Dermis microvascular lymphatic vessel endothelial cell (primary cell): ENCODE results near the gene CMTM1. TPM values are rescaled to one million over a fixed set of nuclear protein-coding genes. Genes with fewer than 3 reads are reported as not detected.

Experiments used
- DNase-seq, 2 donors: peaks; one replicate each; pipeline versions ENCODE4 v3.0.0 to v3.0.0-alpha.2; 2010; ENCODE audit warnings: low read depth in 2 of 2
- total RNA-seq: library from RNA; depleted of rRNA; stranded (reverse); fragments of >200 nt; gene quantifications from 2 replicates; pipeline ENCODE4 v1.2.1, GENCODE V29; 2014

The CMTM1 gene
- total RNA-seq, 1 donor from 2014 or later: 1.9 TPM

DNA sequence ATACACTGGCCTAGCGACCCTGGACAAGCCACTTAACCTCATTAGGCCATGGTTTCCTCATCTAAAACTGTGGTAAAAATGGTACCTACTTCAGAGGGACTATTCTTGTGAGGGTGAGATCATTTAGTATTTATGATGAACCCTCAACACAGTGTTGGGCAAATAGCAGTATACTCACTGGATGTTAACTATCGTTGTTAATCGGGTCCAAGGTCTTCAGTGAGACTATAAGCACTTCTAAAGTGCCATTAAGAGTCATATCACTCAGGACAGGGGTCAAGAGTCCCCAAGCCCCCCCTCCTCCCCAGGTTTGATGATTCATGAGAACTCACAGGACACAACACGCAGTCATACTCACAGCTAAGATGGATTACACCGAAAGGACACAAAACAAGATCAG, 27.3 kb upstream of the CMTM1 start:
- DNase-seq: no peak

DNA sequence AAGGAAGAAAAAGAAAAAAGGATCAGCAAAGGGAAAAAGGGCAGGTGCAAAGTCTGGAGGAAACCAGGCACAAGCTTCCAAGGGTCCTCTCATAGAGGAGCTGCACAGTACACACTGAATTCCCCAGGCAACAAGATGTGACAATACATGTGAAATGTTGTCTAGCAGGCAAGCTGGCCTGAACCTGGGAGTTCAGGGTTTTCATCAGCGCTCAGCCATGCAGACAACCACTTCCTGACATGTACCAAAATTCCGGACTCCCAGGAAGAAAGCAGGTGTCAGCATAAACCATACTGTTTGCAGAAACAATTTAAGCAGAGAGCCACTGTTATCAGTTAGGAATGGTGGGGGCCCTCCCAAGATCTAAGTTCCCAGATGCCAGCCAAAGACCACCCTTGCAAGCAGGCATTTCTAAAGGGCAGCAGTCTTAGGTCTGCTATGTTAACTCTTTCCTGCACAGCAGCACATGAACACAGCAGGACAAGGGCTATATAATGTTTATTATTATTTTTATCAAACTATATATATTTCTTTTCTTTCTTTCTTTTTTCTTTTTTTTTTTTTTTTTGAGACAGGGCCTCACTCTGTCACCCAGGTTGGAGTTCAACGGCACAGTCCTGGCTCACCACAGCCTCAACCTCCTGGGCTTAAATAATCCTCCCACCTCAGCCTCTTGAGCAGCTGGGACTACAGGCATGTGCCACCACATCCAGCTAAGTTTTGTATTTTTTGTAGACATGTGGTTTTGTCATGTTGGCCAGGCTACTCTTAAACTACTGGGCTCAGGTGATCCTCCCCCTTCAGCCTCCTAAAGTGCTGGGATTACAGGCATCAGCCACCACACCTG, 26.4 kb upstream of the CMTM1 start:
- no peak for DNase-seq

DNA sequence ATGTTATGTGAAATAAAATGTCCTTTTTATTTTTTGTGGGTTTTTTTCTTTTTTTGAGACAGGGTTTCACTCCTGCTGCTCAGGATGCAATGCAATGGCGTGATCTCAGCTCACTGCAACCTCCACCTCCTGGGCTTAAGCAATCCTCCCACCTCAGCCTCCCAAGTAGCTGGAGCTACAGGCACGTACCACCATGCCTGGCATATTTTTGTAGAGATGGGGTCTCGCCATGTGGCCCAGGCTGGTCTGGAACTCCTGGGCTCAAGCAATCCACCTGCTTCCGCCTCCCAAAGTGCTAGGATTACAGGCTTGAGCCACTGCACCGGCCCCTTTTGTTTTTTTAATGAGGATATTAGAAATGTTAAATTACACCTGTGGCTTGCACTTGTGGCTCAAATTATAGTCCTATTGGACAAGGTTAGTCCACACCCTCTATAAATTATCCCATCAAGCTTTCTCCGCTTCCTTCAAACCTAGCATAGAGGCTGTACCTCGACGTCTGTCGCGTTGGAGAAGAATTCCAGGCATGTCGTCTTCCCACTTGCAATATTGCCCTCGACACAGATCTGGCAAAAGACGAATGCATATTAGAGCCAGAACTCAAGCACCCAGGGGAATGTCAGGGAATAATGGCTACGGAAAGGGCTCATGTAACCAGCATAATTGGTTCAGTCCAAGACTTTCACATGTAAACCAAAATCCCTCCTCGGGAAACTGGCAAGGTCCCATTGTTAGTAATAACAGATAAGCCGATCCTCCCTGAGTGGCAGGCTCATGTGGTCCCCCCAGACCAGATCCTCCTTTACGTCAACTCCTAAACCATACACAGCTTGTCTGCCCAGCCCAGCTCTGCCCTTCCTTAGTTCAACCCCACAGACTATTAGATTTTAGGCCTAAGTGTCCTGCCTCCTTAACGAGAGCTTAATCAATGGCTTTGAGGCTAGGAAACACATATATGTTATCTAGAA, 24.6 kb upstream of the CMTM1 start:
- no peak for DNase-seq

GRCh38 chr16:66542396-66542795, 23.8 kb upstream of the CMTM1 start:
- DNase-seq: no peak

- DNase-seq: no peak
Observed at GRCh38 chr16:66543541-66543940, 22.7 kb upstream of the CMTM1 start.

DNA sequence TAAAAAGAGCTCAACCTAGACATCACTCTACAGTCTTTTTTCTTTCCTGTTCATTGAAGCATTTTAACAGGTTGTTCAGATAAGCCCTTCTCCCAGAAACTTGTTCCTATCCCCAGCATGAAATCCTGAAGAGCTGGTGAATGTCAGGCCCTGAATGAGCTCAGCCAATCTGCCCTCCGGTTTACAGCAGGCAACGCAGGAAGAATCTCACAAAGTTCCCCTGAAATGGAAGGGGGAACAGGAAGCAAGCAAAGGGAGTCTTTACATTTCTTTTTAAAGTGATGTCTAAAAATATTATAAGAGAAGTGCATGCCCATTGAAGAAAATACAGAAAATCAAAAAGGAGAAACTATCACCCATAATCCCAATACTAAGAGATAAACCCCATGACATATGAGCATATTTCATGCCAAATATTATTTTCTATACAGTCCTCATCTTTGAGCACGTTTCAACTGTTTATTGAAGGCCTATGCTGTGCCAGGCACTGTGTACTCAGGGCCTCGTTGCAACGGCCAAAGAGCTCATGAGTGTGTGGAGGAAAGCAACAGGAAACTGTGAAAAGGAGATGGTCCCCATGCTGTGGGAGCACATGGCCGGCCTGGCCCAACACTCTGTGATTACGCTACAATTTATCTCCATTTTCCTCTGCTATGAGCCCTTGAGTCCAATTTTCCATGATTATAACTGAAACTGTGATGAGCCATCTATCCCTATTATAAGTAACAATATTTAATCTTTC, 22.1 kb upstream of the CMTM1 start:
- DNase-seq: no peak

DNA sequence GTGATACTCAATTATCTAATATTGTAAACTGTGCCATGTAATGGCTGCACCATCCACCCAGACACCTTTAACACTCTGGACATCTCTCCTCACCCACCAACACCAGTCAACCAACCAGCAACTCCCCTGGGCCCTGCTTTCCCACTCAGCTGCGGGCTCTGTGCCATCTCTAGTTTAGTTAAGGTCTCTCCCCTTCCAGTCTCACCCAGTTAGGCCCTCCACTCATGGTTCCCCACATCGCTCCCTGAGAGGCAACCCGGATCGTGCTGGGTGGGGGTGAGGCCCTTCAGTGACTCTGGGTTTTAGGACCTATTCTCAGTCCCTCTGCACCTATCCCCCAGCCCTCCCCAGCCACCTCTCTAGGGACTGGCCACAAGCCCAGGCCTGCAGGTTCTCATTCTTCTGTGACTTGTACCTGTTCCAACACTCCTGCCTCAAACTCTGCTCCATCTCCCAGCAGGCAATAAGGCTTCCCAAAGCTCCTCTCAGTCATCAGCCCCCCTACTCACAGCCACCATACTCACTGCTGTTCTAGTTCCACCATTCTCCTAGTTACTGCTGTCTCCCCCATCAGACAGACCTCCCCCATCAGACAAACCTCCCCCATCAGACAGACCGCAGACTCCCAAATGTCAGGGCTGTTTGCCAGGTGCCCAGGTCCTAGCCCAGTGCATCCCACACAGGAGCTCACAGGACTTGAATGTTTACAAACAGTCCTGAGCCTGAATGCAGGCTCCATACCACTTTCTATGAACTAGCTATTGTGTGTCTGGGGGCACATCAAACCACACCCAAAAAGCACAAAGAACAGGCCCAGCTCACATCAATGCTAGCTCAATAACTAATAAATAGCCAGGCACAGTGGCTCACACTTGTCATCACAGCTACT, 18.9 kb upstream of the CMTM1 start:
- DNase-seq: no peak

DNA sequence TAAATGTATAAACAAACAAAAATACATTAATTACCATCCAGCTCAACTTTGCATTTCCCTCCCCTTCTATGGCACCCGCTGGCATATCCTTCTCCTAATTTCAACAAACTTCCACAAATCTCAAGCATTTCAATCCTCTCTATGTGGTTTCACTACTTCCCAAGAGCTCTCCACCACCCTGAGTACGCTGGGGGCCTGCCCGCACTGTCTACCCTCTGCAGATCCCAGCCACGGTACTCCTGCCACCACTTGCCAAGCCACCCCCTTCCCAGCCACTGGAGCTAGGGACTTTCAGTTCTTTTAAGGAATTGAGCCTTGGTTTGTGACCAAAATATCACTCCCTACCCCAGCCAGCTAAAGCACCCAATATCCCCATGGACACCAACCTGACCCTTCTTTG, 18.2 kb upstream of the CMTM1 start:
- DNase-seq: no peak

GRCh38 chr16:66548868-66549267, 17.4 kb upstream of the CMTM1 start:
- DNase-seq: no peak

- peak; percentile 40 to 63 for DNase-seq
Observed at GRCh38 chr16:66549284-66550131, 16.7 kb upstream of the CMTM1 start, which contains the start of gene TK2. TSS of gene TK2 (minus strand) at chr16:66550122. CDS start at chr16:66550061, 61 bp downstream.

DNA sequence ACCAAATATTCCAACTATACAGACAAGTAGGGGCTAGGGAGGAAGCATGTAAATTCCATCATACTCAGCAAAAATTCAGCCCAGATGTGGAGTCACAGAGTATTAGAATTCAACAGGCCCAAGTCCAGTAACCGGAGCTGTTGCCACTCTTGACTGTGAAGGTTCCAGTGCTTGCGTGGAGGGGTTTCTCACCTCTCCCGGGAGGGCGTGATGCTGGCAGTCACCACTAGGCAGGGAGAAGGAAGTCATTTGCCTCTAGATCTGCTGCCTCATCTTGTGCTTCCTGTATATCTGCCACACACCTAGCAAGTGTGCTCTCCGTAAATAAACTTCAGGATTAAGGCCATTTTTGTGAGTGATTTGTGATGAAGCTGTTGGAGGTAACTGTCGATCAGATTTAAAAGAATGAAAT, 14.9 kb upstream of the CMTM1 start:
- peak in 1 of 2 donors; percentile 39 for DNase-seq

GRCh38 chr16:66551788-66552285, 14.4 kb upstream of the CMTM1 start:
- DNase-seq: no peak

DNA sequence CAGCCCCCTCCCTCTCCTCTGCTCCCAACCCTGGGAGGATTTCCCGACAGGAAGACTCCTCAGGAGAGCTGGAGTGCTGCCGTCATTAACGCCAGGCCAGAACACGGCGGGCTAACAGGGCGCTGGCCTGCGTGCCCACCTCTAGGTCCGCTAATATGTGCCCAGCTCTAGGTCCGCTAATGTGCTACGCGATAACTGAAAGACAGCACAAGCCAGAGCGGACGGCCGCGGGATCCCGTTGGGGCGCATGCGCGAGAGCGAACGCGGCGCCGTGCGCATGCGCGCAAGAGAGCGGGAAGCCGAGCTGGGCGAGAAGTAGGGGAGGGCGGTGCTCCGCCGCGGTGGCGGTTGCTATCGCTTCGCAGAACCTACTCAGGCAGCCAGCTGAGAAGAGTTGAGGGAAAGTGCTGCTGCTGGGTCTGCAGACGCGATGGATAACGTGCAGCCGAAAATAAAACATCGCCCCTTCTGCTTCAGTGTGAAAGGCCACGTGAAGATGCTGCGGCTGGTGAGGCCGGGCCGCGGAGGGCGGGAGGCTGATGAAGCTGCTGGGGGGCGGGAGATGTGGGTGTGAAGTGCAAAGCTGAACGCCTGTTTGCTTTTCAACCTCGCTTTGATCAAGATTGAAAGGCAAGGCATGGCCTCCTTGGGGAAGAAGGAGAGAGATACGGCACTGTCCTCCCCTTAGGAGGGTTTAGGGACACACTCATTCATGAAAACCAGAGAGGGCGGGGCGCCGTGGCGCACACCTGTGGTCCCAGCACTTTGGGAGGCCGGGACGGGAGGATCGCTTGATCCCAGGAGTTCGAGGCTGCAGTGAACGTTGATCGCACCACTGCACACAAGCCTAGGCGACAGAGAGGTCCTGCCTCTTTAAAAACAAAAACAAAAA, 13.7 kb upstream of the CMTM1 start, which contains the start of gene CKLF:
Gene CKLF, plus strand, starts transcription at position 291 of the 892 bp plus-strand sequence. Its CDS starts 140 bp downstream, at position 431.
- peak; percentile 80 to 90 for DNase-seq

DNA sequence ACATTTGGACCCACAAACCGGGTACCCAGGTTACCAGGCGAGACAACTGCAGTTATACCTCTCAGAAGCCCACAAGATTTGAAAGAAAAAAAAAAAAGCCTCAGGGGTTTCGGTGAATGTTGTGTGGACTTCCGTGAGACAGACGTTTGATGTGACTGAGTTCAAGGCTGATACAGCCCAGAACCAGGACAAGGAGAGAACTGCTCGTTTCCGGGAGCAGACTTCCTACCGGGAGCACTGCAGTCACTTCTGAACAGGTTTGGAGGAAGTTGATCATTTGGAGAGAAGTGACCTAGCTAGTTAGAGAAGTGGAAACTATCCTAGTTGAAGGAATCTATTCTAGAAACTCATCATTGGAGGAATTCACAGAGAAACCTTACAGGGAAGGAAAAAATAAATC, 13.0 kb upstream of the CMTM1 start:
- peak in 1 of 2 donors; percentile 25 for DNase-seq

GRCh38 chr16:66554021-66554420, 12.2 kb upstream of the CMTM1 start:
- DNase-seq: no peak

- DNase-seq: no peak
Observed at GRCh38 chr16:66554495-66554894, 11.7 kb upstream of the CMTM1 start.

DNA sequence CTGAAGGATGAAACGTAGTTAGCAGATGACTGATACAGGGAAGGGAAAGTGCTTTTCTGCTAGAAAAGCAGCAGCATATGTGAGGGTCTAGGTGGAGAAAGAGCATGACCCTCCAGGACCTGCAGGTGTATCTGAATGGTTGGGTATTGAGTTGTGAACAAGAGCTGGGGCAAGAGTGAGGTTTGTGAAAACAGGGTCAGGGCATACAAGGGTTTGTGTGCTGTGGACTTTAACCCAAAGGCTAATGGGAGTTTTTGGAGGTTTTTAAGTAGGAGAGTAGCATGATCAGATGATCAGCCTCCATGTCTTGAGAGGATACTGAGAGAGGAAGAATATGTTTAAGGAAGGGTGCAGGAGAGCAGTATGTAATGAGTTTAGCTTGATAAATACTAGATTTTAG, 6.1 kb upstream of the CMTM1 start:
- no peak for DNase-seq

DNA sequence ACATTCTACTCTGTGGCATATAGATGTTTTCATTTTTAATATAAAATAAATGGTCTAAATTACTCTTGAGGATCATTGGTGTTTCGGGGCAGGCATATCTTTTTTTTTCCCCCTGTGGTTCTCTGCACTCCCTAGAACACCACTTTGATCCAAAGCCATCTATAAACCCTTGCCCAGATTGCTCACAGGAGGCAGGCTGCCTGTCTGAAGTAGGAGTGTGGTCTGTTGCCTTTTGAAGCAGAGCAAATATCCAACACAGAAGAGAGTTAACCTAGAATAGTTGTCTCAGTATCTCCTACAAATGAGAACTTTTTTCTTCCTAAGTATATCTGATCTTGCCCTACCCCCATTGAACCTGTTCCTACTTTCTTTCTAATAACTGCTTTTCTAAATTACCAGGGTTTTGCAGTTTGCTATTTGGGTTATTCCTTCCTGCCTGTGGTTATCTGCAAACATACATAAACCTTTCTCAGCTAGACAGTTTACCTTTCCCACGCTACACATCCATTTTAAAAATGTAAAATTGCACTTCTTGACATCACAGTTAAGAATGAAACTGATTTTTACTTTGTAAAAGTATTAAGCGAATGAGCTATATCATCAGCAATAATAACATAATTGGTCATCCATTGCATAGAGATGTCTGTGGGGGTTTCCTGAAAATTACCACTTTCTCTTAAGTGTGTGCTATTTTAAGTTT, 4.7 kb upstream of the CMTM1 start:
- DNase-seq: no peak
